HepG2 (cell line): ENCODE measurements around the gene CLIC1. TPM values are rescaled to one million over a fixed set of nuclear protein-coding genes. Genes with fewer than 3 reads are reported as not detected.

Experiments used
- ASH2L ChIP-seq: fragments of 300-600, 200-600 bp; sonication (generic); IDR thresholded peaks from 2 replicates; pipeline ENCODE4 v1.7.0; 2017; ENCODE audit warnings: low read depth, mild to moderate bottlenecking, moderate library complexity, mixed read lengths, low read length; ENCODE audit not compliant: insufficient read length
- FLYWCH1 ChIP-seq: sonication (generic); formaldehyde crosslinking; IDR thresholded peaks from 2 replicates; pipeline ENCODE4 v1.8.1; 2023; ENCODE audit warnings: mild to moderate bottlenecking, missing genetic modification reagents
- IKZF4 ChIP-seq: sonication (generic); formaldehyde crosslinking; IDR thresholded peaks from 2 replicates; pipeline ENCODE4 v1.5.1; 2020; ENCODE audit warnings: borderline replicate concordance, mild to moderate bottlenecking, low read depth, missing genetic modification reagents; ENCODE audit errors: not compliant biosample characterization
- KDM2A ChIP-seq: sonication (generic); formaldehyde crosslinking; IDR thresholded peaks from 2 replicates; pipeline ENCODE4 v1.4.0; 2020; ENCODE audit warnings: low read depth, missing genetic modification reagents, borderline replicate concordance
- NFATC3 ChIP-seq: sonication (generic); formaldehyde crosslinking; IDR thresholded peaks from 2 replicates; pipeline ENCODE4 v1.5.1; 2020; ENCODE audit warnings: mild to moderate bottlenecking, missing genetic modification reagents
- NRL ChIP-seq: sonication (generic); formaldehyde crosslinking; IDR thresholded peaks from 2 replicates; pipeline ENCODE4 v1.5.0; 2020; ENCODE audit warnings: missing genetic modification reagents, mild to moderate bottlenecking, moderate library complexity, borderline replicate concordance
- PHF21A ChIP-seq: sonication (generic); formaldehyde crosslinking; IDR thresholded peaks from 2 replicates; pipeline ENCODE4 v1.5.0; 2020; ENCODE audit warnings: mild to moderate bottlenecking, missing genetic modification reagents
- PHF5A ChIP-seq: IDR thresholded peaks from one replicate; pipeline ENCODE4 v1.6.1; 2018; ENCODE audit warnings: low read depth, missing genetic modification reagents; ENCODE audit not compliant: unreplicated experiment
- SATB2 ChIP-seq: sonication (generic); formaldehyde crosslinking; IDR thresholded peaks from 2 replicates; pipeline ENCODE4 v1.5.0; 2020; ENCODE audit warnings: missing genetic modification reagents
- SOX13 ChIP-seq, 3 experiments: fragments of 450-650 bp in 1 of 3; sonication (generic) in 1 of 3; formaldehyde crosslinking in 1 of 3; IDR thresholded peaks in 2 of 3; conservative IDR thresholded peaks in 1 of 3; 2 replicates each; pipeline versions ENCODE4 v1.5.0 to v1.6.1; 2016 to 2020; ENCODE audit warnings: antibody characterized with exemption in 1 of 3, mild to moderate bottlenecking in 1 of 3, missing compliant biosample characterization in 1 of 3, missing genetic modification reagents in 1 of 3, moderate library complexity in 1 of 3
- THAP11 ChIP-seq: IDR thresholded peaks from 2 replicates; pipeline ENCODE4 v1.6.1; 2016; ENCODE audit warnings: missing biosample characterization, missing genetic modification reagents
- ZBTB7A ChIP-seq: sonication (generic); formaldehyde crosslinking; IDR thresholded peaks from 2 replicates; pipeline ENCODE4 v1.8.0; 2022; ENCODE audit warnings: mild to moderate bottlenecking, missing genetic modification reagents
- ZBTB7B ChIP-seq: sonication (generic); formaldehyde crosslinking; IDR thresholded peaks from 2 replicates; pipeline ENCODE4 v1.4.0; 2020; ENCODE audit warnings: missing genetic modification reagents
- ZFP36L1 ChIP-seq: sonication (generic); formaldehyde crosslinking; IDR thresholded peaks from 2 replicates; pipeline ENCODE4 v1.8.0; 2022; ENCODE audit warnings: mild to moderate bottlenecking, missing genetic modification reagents, moderate library complexity
- ZMAT3 ChIP-seq: sonication (generic); formaldehyde crosslinking; conservative IDR thresholded peaks from 2 replicates; pipeline ENCODE4 v1.7.0; 2021; ENCODE audit warnings: missing genetic modification reagents
- ZNF160 ChIP-seq: sonication (generic); formaldehyde crosslinking; IDR thresholded peaks from 2 replicates; pipeline ENCODE4 v1.8.0; 2022; ENCODE audit warnings: mild to moderate bottlenecking, inconsistent platforms, missing genetic modification reagents
- ZNF430 ChIP-seq: sonication (generic); formaldehyde crosslinking; IDR thresholded peaks from 2 replicates; pipeline ENCODE4 v1.9.0; 2021; ENCODE audit warnings: mild to moderate bottlenecking, missing genetic modification reagents
- polyA plus RNA-seq, 8 experiments: library from polyadenylated mRNA; depleted of rRNA in 3 of 8; stranded (reverse) in 7 of 8; unstranded in 1 of 8; fragments of >200 nt; fragmentation: Illumina TruSeq in 4 of 8; extraction: Trizol in 4 of 8; gene quantifications; 2 replicates each; pipeline versions ENCODE4 v1.2.1 to v1.2.3, GENCODE V29; 2011 to 2016; ENCODE audit warnings: low read depth in 4 of 8, missing spikeins in 1 of 8, mixed read lengths in 1 of 8; ENCODE audit not compliant: insufficient read depth in 1 of 8
- total RNA-seq, 5 experiments: library from RNA; depleted of rRNA; stranded (reverse); fragments of >200 nt; fragmentation: Illumina TruSeq; extraction: Trizol; gene quantifications; 2 replicates each; pipeline ENCODE4 v1.2.3, GENCODE V29; 2016; ENCODE audit warnings: low read depth in 1 of 5
- TF ChIP-seq, protein P1 (sequence below): sonication (generic); formaldehyde crosslinking; IDR thresholded peaks from 2 replicates; pipeline ENCODE4 v1.4.0; 2020; ENCODE audit warnings: mild to moderate bottlenecking, missing genetic modification reagents
- TF ChIP-seq, protein P2 (sequence below): sonication (generic); formaldehyde crosslinking; IDR thresholded peaks from 2 replicates; pipeline ENCODE4 v1.4.0; 2020; ENCODE audit warnings: missing genetic modification reagents
- TF ChIP-seq, protein P3 (sequence below): sonication (generic); formaldehyde crosslinking; IDR thresholded peaks from 2 replicates; pipeline ENCODE4 v1.4.0; 2020; ENCODE audit warnings: mild to moderate bottlenecking, missing genetic modification reagents
- TF ChIP-seq, protein P4 (sequence below): sonication (generic); formaldehyde crosslinking; IDR thresholded peaks from 2 replicates; pipeline ENCODE4 v1.4.0; 2020; ENCODE audit warnings: missing genetic modification reagents, borderline replicate concordance

CLIC1 gene
- total and polyA plus RNA-seq, 2 of the 13 experiments (the other 11 are each of a cell fraction or from before 2014, with no cell fraction given) = 602 to 891 TPM

DNA sequence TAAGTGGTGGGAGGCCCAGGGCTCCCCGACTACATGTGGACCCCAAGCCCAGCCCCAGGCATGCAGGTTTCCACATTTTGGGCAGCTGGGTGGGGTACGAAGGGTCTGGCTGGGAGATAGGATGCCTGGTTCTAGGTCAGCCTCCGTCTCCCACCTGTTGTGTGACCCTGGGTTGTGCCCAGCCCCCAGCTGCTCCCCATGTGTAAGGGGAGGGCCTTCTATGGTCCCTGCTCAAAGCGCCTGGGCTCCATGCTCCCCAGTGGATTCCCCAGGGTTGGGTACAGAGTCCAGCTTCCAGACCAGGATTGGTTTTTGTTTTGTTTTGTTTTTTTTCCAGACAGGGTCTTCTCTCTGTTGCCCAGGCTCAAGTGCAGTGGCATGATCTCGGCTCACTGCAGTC lies 41.9 kb upstream of the CLIC1 start (continued):
- TF ChIP-seq ZFP36L1 (CRISPR knock-in tag) = no peak
- TF ChIP-seq, protein P1, sequence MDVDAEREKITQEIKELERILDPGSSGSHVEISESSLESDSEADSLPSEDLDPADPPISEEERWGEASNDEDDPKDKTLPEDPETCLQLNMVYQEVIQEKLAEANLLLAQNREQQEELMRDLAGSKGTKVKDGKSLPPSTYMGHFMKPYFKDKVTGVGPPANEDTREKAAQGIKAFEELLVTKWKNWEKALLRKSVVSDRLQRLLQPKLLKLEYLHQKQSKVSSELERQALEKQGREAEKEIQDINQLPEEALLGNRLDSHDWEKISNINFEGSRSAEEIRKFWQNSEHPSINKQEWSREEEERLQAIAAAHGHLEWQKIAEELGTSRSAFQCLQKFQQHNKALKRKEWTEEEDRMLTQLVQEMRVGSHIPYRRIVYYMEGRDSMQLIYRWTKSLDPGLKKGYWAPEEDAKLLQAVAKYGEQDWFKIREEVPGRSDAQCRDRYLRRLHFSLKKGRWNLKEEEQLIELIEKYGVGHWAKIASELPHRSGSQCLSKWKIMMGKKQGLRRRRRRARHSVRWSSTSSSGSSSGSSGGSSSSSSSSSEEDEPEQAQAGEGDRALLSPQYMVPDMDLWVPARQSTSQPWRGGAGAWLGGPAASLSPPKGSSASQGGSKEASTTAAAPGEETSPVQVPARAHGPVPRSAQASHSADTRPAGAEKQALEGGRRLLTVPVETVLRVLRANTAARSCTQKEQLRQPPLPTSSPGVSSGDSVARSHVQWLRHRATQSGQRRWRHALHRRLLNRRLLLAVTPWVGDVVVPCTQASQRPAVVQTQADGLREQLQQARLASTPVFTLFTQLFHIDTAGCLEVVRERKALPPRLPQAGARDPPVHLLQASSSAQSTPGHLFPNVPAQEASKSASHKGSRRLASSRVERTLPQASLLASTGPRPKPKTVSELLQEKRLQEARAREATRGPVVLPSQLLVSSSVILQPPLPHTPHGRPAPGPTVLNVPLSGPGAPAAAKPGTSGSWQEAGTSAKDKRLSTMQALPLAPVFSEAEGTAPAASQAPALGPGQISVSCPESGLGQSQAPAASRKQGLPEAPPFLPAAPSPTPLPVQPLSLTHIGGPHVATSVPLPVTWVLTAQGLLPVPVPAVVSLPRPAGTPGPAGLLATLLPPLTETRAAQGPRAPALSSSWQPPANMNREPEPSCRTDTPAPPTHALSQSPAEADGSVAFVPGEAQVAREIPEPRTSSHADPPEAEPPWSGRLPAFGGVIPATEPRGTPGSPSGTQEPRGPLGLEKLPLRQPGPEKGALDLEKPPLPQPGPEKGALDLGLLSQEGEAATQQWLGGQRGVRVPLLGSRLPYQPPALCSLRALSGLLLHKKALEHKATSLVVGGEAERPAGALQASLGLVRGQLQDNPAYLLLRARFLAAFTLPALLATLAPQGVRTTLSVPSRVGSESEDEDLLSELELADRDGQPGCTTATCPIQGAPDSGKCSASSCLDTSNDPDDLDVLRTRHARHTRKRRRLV (CRISPR knock-in tag) = no peak
- TF ChIP-seq PHF21A = no peak; the same call in 1 of the 2 replicates
- 0 out of 2 replicates have a peak, but pooled peaks have one; percentile 23 for TF ChIP-seq KDM2A (CRISPR knock-in tag)
- TF ChIP-seq ZBTB7A (CRISPR knock-in tag) = 0 out of 2 replicates have a peak, but pooled peaks have one; percentile 35
- no peak for TF ChIP-seq SATB2 (CRISPR knock-in tag)
- TF ChIP-seq NRL (CRISPR knock-in tag) = no peak
- TF ChIP-seq PHF5A = no peak
- TF ChIP-seq, protein P2, sequence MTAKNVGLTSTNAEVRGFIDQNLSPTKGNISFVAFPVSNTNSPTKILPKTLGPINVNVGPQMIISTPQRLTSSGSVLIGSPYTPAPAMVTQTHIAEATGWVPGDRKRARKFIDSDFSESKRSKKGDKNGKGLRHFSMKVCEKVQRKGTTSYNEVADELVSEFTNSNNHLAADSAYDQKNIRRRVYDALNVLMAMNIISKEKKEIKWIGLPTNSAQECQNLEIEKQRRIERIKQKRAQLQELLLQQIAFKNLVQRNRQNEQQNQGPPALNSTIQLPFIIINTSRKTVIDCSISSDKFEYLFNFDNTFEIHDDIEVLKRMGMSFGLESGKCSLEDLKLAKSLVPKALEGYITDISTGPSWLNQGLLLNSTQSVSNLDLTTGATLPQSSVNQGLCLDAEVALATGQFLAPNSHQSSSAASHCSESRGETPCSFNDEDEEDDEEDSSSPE = no peak
- no peak for TF ChIP-seq THAP11 (CRISPR knock-in tag)
- TF ChIP-seq, protein P3, sequence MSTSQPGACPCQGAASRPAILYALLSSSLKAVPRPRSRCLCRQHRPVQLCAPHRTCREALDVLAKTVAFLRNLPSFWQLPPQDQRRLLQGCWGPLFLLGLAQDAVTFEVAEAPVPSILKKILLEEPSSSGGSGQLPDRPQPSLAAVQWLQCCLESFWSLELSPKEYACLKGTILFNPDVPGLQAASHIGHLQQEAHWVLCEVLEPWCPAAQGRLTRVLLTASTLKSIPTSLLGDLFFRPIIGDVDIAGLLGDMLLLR (CRISPR knock-in tag) = no peak
- peak; percentile 56; the same call in 1 of the 2 replicates for TF ChIP-seq ZBTB7B
- no peak for TF ChIP-seq IKZF4
- TF ChIP-seq NFATC3 (CRISPR knock-in tag) = no peak
- TF ChIP-seq ZNF430 = no peak
- TF ChIP-seq ASH2L = no peak
- TF ChIP-seq ZNF160 (CRISPR knock-in tag) = peak; percentile 44; the same call in 1 of the 2 replicates
- no peak for TF ChIP-seq SOX13 (IDR thresholded peaks at IDR 0.05)
- peak in 1 of 2 experiments; percentile 31; a peak in 1 of 4 replicates for TF ChIP-seq SOX13 (CRISPR knock-in tag; conservative IDR thresholded peaks at IDR 0.05 in 1 of 2, IDR thresholded peaks at IDR 0.05 in 1 of 2)
- TF ChIP-seq FLYWCH1 (CRISPR knock-in tag) = no peak
- TF ChIP-seq, protein P4, sequence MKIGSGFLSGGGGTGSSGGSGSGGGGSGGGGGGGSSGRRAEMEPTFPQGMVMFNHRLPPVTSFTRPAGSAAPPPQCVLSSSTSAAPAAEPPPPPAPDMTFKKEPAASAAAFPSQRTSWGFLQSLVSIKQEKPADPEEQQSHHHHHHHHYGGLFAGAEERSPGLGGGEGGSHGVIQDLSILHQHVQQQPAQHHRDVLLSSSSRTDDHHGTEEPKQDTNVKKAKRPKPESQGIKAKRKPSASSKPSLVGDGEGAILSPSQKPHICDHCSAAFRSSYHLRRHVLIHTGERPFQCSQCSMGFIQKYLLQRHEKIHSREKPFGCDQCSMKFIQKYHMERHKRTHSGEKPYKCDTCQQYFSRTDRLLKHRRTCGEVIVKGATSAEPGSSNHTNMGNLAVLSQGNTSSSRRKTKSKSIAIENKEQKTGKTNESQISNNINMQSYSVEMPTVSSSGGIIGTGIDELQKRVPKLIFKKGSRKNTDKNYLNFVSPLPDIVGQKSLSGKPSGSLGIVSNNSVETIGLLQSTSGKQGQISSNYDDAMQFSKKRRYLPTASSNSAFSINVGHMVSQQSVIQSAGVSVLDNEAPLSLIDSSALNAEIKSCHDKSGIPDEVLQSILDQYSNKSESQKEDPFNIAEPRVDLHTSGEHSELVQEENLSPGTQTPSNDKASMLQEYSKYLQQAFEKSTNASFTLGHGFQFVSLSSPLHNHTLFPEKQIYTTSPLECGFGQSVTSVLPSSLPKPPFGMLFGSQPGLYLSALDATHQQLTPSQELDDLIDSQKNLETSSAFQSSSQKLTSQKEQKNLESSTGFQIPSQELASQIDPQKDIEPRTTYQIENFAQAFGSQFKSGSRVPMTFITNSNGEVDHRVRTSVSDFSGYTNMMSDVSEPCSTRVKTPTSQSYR (CRISPR knock-in tag) = peak; percentile 23; the same call in 1 of the 2 replicates
- TF ChIP-seq ZMAT3 (CRISPR knock-in tag) = no peak
